Daoy (cell line): ENCODE data around the gene LIFR. TPM values are rescaled to one million over a fixed set of nuclear protein-coding genes. Genes with fewer than 3 reads are reported as not detected.

ENCODE experiments used
- DNase-seq: peaks from one replicate; pipeline ENCODE4 v3.0.0-alpha.2; 2015; ENCODE audit warnings: low read depth
- total RNA-seq: library from RNA; depleted of rRNA; stranded (reverse); fragments of >200 nt; shearing (Covaris generic); gene quantifications from 2 replicates; pipeline ENCODE4 v1.2.3, GENCODE V29; 2014

The LIFR gene
- total RNA-seq, 1 experiment from 2014 or later = 10.1 TPM

- DNase-seq = peak; percentile 86
Measured at GRCh38 chr5:38441453-38442246, 114.8 kb downstream of the LIFR start.

GRCh38 chr5:38438757-38439156, 117.7 kb downstream of the LIFR start:
- no peak for DNase-seq

- DNase-seq = no peak
Measured at GRCh38 chr5:38434966-38435705, 121.3 kb downstream of the LIFR start.

GRCh38 chr5:38433160-38433861, 123.1 kb downstream of the LIFR start:
- DNase-seq = no peak

- DNase-seq = no peak
Measured at GRCh38 chr5:38431242-38431853, 125.1 kb downstream of the LIFR start.

- no peak for DNase-seq
Measured at GRCh38 chr5:38426986-38427950, 129.2 kb downstream of the LIFR start.

GRCh38 chr5:38426490-38426889, 130.0 kb downstream of the LIFR start:
- no peak for DNase-seq
